ENCODE measurements around the gene ASF1B. TPM values are rescaled to one million over a fixed set of nuclear protein-coding genes. Genes with fewer than 3 reads are reported as not detected.

ASF1B gene
- total RNA-seq, 2 donors from 2014 or later, result 5.1 to 19.7 TPM

- Histone ChIP-seq H3K4me1 (replicated peaks) (no peaks in the 10 kb centered on the region), H3K27ac (no peak overlapping the region), H3K27me3 (replicated peaks; ENCODE audit: insufficient read depth) (no peaks in the 10 kb centered on the region), H3K4me3 (no peak overlapping the region), H3K9me3 (no peaks in the 10 kb centered on the region), H3K36me3 (no peaks in the 10 kb centered on the region)
- intact Hi-C loops (cut with DNase I), result no loop called here
- TF ChIP-seq, protein P1, sequence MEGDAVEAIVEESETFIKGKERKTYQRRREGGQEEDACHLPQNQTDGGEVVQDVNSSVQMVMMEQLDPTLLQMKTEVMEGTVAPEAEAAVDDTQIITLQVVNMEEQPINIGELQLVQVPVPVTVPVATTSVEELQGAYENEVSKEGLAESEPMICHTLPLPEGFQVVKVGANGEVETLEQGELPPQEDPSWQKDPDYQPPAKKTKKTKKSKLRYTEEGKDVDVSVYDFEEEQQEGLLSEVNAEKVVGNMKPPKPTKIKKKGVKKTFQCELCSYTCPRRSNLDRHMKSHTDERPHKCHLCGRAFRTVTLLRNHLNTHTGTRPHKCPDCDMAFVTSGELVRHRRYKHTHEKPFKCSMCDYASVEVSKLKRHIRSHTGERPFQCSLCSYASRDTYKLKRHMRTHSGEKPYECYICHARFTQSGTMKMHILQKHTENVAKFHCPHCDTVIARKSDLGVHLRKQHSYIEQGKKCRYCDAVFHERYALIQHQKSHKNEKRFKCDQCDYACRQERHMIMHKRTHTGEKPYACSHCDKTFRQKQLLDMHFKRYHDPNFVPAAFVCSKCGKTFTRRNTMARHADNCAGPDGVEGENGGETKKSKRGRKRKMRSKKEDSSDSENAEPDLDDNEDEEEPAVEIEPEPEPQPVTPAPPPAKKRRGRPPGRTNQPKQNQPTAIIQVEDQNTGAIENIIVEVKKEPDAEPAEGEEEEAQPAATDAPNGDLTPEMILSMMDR (IDR thresholded peaks at IDR 0.05), result no peak
- TF ChIP-seq POLR2AphosphoS5 (IDR thresholded peaks at IDR 0.05), result no peak
- no peak for TF ChIP-seq POLR2A (IDR thresholded peaks at IDR 0.05)
- DNase-seq (ENCODE audit: low spot score), result no peak
- WGBS, result 79% methylated on average over 16 of the region's 16 CpGs
Observed at GRCh38 chr19:14164724-14165493, 28.5 kb upstream of the ASF1B start.

GRCh38 chr19:14164082-14164481 lies 27.7 kb upstream of the ASF1B start:
- TF ChIP-seq, protein P1 (IDR thresholded peaks at IDR 0.05), result no peak
- Histone ChIP-seq H3K36me3 (no peaks in the 10 kb centered on the region), H3K4me3 (no peak overlapping the region), H3K9me3 (no peaks in the 10 kb centered on the region), H3K27ac (no peak overlapping the region), H3K27me3 (replicated peaks; ENCODE audit: insufficient read depth) (no peaks in the 10 kb centered on the region), H3K4me1 (replicated peaks) (no peaks in the 10 kb centered on the region)
- WGBS, result 71% methylated on average over 11 of the region's 11 CpGs
- no peak for DNase-seq (ENCODE audit: low spot score)
- intact Hi-C loops (cut with DNase I), result no loop called here

DNA sequence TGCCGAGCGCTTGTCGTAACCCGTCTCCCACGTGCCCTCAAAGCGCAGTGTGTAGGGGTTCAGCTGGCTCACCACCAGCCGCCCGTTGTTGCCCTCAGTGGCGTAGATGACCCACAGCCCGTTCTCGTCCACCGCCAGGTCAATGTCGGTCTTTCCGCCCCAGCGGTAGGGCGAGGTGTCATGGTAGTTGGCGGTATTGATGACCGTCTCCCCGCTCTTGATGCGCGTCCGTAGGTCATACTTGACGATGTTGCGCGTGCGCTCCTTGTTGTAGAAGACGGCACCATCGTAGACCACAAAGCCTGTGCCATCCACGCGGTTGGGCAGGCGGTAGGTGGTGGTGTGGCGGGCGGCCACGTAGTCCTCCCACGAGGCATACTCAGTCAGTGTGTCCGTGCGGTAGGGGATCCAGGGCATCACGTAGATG lies 26.5 kb upstream of the ASF1B start:
- H3K27me3 ChIP-seq (replicated peaks; ENCODE audit: insufficient read depth), result no peaks in the 10 kb centered on the region
- no peaks in the 10 kb centered on the region for H3K4me1 ChIP-seq (replicated peaks)
- H3K27ac ChIP-seq, result no peak overlapping the region
- DNase-seq (ENCODE audit: low spot score), result no peak
- 95% methylated on average over 38 of the region's 38 CpGs for WGBS
- no peaks in the 10 kb centered on the region for H3K9me3 ChIP-seq
- intact Hi-C loops (cut with DNase I), result no loop called here
- TF ChIP-seq POLR2AphosphoS5 (IDR thresholded peaks at IDR 0.05) (no peak), POLR2A (IDR thresholded peaks at IDR 0.05) (no peak)
- TF ChIP-seq, protein P1 (IDR thresholded peaks at IDR 0.05), result no peak
- H3K36me3 ChIP-seq, result no peaks in the 10 kb centered on the region
- H3K4me3 ChIP-seq, result no peak overlapping the region

GRCh38 chr19:14161305-14161704 lies 24.9 kb upstream of the ASF1B start:
- intact Hi-C loops (cut with DNase I), result no loop called here
- peaks cover 0 to 3% of the 10 kb centered on the region in 2 donors for H3K36me3 ChIP-seq
- H3K27ac ChIP-seq, result no peak overlapping the region
- H3K4me1 ChIP-seq (replicated peaks), result no peaks in the 10 kb centered on the region
- no peaks in the 10 kb centered on the region for H3K9me3 ChIP-seq
- no peaks in the 10 kb centered on the region for H3K27me3 ChIP-seq (replicated peaks; ENCODE audit: insufficient read depth)
- DNase-seq (ENCODE audit: low spot score), result no peak
- H3K4me3 ChIP-seq, result no peak overlapping the region
- TF ChIP-seq, protein P1 (IDR thresholded peaks at IDR 0.05), result no peak
- no peak for TF ChIP-seq POLR2A (IDR thresholded peaks at IDR 0.05)
- TF ChIP-seq POLR2AphosphoS5 (IDR thresholded peaks at IDR 0.05), result no peak
- WGBS, result 92% methylated on average over 19 of the region's 19 CpGs

Measured in prostate gland (tissue), 2 donors.